GM19193 (cell line): ENCODE results near the gene NPR3.

Source experiments
- POLR2A ChIP-seq: IDR thresholded peaks from 4 replicates; pipeline ENCODE4 v1.6.1; 2011; ENCODE audit not compliant: insufficient read depth, insufficient read length; ENCODE audit errors: extremely low read depth

Gene NPR3, protein sequence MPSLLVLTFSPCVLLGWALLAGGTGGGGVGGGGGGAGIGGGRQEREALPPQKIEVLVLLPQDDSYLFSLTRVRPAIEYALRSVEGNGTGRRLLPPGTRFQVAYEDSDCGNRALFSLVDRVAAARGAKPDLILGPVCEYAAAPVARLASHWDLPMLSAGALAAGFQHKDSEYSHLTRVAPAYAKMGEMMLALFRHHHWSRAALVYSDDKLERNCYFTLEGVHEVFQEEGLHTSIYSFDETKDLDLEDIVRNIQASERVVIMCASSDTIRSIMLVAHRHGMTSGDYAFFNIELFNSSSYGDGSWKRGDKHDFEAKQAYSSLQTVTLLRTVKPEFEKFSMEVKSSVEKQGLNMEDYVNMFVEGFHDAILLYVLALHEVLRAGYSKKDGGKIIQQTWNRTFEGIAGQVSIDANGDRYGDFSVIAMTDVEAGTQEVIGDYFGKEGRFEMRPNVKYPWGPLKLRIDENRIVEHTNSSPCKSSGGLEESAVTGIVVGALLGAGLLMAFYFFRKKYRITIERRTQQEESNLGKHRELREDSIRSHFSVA

DNA sequence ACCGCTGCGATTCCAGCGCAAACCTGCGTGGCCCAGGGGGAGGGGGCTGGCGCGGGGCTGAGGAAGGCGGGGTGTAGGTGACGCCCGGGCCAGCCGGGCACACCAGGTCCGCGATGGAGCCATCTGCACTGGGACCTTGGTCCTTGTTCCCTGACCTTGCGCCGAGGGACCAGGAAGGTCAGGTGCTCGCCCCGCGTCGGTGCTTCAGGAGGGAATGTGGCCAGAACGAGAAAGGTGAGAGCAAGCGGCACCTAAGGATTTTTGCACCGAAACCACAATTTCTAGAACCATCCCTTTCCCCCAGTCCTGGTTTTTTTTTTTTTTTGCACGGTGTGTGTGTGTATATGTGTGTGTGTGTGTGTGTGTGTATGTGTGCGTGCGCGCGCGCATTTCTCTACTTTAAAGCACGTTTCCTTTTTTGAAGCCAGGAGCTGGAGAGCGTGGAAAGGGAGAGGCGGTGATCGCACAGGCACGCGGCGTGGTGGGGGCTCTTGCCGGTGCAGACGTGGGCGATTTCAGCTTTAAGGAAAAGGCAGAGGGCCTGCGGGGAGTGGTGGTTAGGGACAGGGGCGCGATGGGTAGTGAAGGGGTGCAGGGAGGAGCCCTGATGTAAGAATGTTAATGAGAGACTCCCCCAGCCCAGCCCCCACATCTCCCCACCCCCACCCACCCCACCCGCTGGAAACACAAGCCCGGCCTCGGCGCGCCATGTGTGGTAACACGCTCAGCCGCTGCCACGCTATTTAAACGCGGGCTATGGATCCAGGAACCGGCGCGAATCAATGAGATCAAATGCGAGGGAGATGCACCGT, at the start of gene NPR3:
Gene NPR3, plus strand, starts transcription at position 772 of the 812 bp plus-strand sequence. CDS start 456 bp downstream, outside the sequence.
- TF ChIP-seq POLR2A = no peak

DNA sequence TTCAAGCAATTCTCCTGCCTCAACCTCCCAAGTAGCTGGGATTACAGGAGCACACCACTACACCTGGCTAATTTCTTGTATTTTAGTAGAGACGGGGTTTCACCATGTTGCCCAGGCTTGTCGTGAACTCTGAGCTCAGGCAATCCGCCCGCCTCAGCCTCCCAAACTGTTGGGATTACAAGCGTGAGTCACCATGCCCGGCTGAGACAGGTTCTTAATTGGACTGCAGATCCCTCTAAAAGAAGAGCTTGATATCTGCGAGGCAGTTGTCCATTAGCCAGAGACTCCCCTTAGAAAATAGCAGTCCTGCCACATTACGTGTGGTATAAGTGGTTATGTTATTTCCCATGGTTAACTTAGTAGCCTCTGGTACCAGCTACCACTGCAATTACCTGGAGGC, 46.6 kb upstream of the NPR3 start:
- TF ChIP-seq POLR2A = no peak

DNA sequence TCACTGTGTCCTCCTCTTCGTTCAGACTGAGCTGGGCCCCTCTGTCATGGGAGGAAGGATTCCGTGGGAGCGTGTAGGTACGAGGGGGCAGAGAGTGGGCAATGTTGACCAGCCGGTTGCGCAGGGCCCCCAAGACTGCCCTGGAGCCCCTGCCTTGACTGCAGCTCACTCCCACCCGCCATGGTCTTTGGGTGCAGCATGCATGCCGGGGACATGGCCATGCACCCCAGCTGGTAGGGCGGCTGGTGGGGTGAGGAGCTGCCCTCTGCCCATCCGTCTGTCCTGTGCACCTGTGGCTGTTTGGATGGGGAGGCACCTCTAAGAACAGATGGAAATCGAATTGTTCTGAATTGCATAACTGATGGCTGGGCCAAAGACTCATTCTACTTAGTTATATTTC, 42.6 kb upstream of the NPR3 start:
- TF ChIP-seq POLR2A = no peak

DNA sequence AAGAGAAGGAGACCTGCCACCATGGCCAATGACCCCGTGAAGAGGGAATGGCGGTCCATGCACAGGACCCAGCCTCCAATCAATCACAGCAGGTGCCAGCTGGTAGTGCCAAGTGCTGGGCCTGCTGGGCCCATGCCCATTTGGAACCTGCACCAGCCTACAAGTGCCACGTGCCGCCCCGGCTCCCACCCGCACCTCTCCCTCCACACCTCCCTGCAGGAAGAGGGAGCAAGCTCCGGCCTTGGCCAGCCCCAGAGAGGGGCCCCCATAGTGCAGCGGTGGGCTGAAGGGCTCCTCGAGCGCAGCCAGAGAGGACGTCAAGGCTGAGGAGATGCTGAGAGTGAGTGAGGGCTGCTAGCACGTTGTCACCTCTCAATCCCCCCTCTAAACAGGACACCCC, 37.8 kb upstream of the NPR3 start:
- TF ChIP-seq POLR2A = no peak

DNA sequence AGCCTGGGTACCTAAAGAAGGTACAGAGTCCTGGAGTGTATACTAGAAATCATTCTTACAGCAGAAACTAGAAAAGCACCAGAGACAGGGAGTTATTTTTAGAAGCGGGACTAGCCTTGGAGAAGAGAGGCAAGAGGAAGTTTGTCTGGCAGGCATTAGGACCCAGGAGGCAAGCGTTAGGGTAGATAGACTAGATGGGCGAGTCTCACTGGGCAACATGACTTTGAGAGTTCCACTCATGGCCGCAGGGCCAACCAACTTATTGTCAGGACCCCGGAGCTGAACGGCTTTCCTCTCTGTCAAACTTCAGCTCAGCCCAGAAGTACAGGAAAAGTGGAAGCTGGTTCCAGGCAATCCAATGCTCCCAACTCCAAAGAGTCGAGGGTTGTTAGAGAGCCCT, 34.1 kb upstream of the NPR3 start:
- TF ChIP-seq POLR2A = no peak

DNA sequence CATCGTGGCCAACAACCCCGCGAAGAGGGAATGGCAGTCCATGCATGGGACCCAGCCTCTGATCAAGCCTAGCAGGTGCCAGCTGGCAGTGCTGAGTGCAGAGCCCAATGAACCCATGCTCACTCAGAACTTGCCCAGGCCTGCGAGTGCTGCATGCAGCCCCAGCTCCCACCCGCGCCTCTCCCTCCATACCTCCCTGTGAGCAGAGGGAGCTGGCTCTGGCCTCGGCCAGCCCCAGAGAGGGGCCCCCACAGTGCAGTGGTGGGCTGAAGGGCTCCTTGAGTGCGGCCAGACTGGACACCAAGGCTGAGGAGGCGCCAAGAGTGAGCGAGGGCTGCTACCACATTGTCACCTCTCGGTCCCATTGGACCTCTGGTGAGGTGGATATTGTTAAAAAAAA, 32.6 kb upstream of the NPR3 start:
- TF ChIP-seq POLR2A = no peak

DNA sequence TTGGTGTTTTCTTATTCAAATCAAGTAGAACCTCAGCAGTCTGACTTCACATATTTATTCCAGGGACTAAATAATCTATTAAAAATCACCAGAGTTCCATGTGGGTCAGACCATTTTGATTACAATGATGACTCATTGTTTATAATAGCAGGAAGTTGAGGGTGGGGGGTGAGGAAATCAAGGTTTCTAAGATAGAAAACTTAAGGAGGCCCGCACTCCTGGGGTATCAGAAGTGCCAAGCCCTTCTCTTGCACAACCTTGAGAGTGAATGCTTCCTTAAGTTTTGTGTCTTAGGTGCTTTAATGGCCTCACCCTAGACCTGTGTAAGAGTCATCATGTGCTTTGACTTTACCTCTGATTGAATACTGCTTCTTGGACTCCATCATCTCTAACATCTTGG, 31.9 kb upstream of the NPR3 start:
- TF ChIP-seq POLR2A = no peak

DNA sequence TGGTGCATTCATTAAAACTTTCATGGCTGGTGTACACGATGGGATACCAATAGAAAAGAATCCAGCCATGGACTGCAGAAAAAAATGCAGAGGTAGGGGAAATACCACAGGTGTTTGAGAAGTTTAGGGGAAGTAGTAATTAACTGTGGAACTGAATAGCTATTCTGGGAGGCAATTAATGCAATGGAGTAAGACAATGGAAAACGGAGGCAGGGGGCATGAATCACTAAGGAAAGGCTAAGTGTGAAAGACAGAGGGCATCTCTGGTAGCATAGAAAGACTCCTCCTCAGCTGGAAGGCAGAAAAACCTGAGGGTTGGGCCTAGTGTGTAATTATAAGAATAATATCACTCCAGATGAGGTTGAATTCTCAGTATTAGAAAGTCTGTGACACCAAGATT, 30.9 kb upstream of the NPR3 start:
- TF ChIP-seq POLR2A = no peak

DNA sequence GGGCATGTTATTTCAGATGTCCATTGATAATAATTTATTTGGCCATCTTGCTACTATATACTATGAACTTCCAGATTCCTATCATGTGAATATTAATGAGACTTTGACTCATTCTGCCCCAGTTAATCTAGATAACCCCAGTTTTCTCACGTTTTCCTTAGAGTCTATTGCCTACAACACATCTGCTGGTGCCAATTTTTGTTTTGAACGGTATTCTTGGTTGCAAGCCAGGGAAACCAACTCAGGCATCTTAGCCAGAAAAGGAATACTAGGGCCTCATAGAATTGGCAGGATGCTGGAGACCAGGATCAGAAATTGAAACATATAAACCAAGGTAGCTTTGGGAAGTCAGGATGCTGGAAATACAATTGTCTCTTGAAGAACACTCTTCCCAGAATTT, 28.0 kb upstream of the NPR3 start:
- no peak for TF ChIP-seq POLR2A

DNA sequence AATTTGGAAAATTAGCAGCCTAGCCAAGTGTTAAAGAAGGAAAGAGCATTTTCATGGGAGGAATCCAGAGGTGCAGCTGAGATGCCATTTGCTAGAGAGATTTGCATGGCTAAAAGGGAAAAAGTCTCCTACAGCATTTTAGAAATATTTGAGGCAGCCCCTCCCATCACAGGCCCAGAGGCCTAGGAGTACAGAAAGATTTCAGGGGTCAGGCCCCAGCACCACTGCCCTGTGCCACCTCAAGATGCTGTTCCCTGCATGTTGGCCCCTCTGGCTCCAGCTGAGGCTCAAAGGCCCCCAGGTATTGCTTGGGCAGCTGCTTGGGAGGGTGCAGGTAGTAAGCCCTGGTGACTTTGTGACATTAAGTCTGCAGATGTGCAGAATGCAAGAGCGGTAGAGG, 26.9 kb upstream of the NPR3 start:
- no peak for TF ChIP-seq POLR2A

DNA sequence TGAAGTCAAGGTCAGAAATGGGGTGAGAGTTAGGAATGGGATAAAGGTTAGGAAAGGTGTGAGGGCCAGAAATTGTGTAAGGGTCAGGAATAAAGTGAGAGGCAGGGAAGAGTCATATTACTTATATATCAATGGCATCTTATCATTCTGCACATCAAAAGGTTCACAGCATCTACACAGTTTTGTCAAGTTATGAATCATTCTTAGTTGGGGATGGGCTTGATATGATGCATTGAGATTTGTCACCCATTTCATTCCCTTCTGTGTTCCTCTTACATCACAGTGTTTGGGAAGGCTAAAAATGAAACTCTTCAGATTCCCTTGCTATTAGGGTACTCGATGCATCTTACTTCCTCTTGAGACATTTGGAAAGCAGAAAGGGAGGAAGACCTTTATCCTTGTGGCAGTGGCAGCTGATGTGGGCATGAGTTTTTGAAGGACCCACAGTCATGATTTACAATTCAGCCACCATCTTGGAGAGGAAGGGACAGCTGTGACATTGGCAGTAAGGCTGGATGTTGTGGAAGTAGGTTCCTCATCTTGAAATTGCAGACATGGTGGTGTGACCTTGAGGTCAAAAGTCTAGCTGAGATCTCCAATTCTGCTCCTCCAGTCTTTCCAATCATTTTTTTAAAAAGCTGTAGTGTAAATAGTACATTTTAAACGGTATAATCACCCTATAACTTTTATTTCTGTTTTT, 24.2 kb upstream of the NPR3 start:
- TF ChIP-seq POLR2A = no peak

DNA sequence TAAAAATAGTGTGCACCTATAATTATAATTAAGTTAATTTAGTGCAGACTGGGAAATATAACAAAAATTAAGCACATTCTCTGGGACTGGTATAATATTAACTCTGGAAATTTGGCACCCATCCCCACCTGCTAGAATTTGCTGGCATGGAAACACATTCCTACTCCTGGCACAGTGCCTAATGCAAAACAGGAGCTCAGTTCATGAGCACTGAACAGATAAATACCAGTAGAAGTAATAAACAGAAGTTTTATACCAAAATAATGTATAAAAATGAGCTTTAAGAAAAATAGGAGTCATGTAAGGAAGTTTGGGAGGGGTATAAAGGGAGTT, 23.7 kb upstream of the NPR3 start:
- no peak for TF ChIP-seq POLR2A

DNA sequence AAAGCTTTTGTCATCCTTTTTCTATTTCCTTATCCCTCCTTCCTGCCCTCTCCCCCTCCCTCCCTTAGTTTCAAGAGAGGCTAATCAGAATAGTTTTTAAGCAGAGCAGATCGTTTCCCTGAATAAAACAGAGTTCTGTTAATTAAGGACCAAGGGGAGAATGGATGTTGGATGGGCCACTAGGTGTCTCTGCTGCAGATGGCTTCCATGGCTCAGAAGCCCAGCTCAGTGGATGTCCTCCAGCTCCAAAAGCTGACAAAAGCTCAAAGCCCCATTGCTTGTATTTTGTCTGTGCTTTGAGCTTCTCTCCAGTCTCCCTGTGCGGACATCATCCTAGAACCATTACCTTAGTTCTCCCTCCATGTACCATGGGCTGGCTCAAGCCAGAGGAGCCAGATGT, 21.0 kb upstream of the NPR3 start:
- no peak for TF ChIP-seq POLR2A

DNA sequence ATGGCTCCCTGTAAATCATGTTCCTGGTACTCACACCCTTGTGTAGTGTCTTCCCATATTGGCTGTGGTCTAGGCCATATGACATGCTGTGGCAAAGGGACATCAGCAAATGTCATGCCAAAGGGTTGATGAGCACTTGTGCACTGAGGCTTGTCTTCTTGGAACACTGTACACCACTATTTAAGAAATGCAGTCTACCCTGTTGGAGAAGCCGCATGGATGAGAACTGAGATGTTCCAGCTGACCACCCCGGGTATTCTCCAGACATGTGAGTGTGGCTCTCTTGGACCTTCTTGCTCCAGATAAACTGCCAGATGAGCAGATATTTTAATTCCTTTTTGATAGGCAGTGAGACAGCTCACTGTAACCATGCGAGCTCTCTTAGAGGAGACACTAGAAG, 20.5 kb upstream of the NPR3 start:
- no peak for TF ChIP-seq POLR2A

DNA sequence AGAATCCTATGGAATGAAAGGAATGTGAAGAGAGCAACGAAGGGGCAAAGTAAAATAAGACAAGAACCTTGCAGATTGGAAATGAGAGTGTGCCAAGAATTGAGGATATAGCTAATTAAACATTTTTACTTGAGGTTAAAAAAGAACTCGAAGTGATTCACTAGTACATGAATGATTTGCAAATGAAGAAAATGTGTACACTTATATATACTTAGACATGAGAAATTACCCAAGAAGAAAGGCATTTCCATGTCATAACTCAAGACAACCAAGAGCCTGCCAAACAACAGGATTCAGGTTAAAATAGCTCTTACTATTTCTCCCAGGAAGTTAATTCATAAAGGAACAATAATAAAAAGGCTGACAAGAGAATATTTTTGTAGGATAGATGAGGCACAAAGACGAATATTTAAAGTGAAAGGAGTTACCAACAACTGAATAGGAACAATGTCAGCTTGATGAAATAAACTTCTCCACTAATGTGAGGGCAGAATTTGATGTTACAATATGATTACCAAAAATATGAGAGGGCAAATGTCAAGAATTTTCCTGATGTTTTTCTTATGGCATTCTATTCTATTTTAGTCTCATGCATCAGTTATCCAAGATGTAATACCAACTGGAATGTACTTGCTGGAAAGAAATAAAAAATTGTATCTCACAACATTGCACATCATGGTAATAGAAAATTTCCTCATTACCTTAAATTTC, 18.9 kb upstream of the NPR3 start:
- no peak for TF ChIP-seq POLR2A
